OCI-LY7 (cell line): ENCODE data around the gene PDZRN4. TPM values are rescaled to one million over a fixed set of nuclear protein-coding genes. Genes with fewer than 3 reads are reported as not detected.
A peak's percentile ranks its signal among the peaks of the same experiment; 100 is the strongest.

Experiments
- BruUV-seq: library from RNA; stranded (reverse); fragments of 400-500 nt; replicated peaks from 2 replicates; lab custom pipeline; 2021; lab: Mats Ljungman, UMichigan
- CTCF ChIA-PET: fragments of 300-600 bp; sonication (Branson Sonifier 250); formaldehyde crosslinking; loops from one replicate; lab custom pipeline; 2022; ENCODE audit warnings: antibody characterized with exemption; ENCODE audit not compliant: unreplicated experiment; lab: Charles Lee
- POLR2A ChIA-PET: fragments of 300-600 bp; sonication (Branson Sonifier 250); formaldehyde crosslinking; loops from one replicate; lab custom pipeline; 2022; ENCODE audit warnings: antibody characterized with exemption; lab: Charles Lee
- DNase-seq: peaks from one replicate; pipeline ENCODE4 v3.0.0-alpha.2; 2015; ENCODE audit warnings: low spot score
- H2AFZ ChIP-seq: fragments of 200-600 bp; sonication (generic), shearing (Covaris generic); 2 replicates; pipeline ENCODE4 v1.6.1; 2014; ENCODE audit warnings: mild to moderate bottlenecking, antibody characterized with exemption, low read length, moderate library complexity
- H3K27ac ChIP-seq: fragments of 200-600 bp; sonication (generic); 2 replicates; pipeline ENCODE4 v1.5.1; 2014; ENCODE audit warnings: mixed run types, low read depth, mild to moderate bottlenecking, moderate library complexity, low read length, inconsistent platforms; ENCODE audit not compliant: poor library complexity, severe bottlenecking
- H3K36me3 ChIP-seq: fragments of 200-600 bp; sonication (generic); 2 replicates; pipeline ENCODE4 v1.6.1; 2014; ENCODE audit warnings: mild to moderate bottlenecking, antibody characterized with exemption, low read length, moderate library complexity, mixed read lengths; ENCODE audit not compliant: insufficient read depth
- H3K4me1 ChIP-seq: fragments of 200-600 bp; sonication (generic); 2 replicates; pipeline ENCODE4 v1.5.1; 2014; ENCODE audit warnings: mild to moderate bottlenecking, low read length; ENCODE audit not compliant: insufficient read depth, poor library complexity, severe bottlenecking
- H3K4me2 ChIP-seq: fragments of 200-600 bp; sonication (generic); 2 replicates; pipeline ENCODE4 v1.6.1; 2014; ENCODE audit warnings: mild to moderate bottlenecking, low read length
- H3K4me3 ChIP-seq: fragments of 200-600 bp; sonication (generic); 2 replicates; pipeline ENCODE4 v1.5.1; 2014; ENCODE audit warnings: mild to moderate bottlenecking, low read depth, low read length; ENCODE audit not compliant: poor library complexity, severe bottlenecking
- H3K79me2 ChIP-seq: fragments of 200-600 bp; sonication (generic); 2 replicates; pipeline ENCODE4 v1.6.1; 2016; ENCODE audit warnings: low read depth, mild to moderate bottlenecking, low read length, moderate library complexity, mixed read lengths; ENCODE audit not compliant: insufficient read depth
- H3K9me2 ChIP-seq: fragments of 200-600 bp; sonication (generic); 2 replicates; pipeline ENCODE4 v1.6.1; 2016; ENCODE audit warnings: mild to moderate bottlenecking, low read length, mixed read lengths; ENCODE audit not compliant: insufficient read depth
- H3K9me3 ChIP-seq: fragments of 200-600 bp; sonication (generic); 2 replicates; pipeline ENCODE4 v1.6.1; 2014; ENCODE audit warnings: mild to moderate bottlenecking, mixed run types, low read length, mixed read lengths
- H4K20me1 ChIP-seq: fragments of 200-600 bp; sonication (generic); 2 replicates; pipeline ENCODE4 v1.6.1; 2014; ENCODE audit warnings: mild to moderate bottlenecking, antibody characterized with exemption, low read length, moderate library complexity, mixed read lengths; ENCODE audit not compliant: insufficient read depth
- EZH2phosphoT487 ChIP-seq: fragments of 200-600 bp; sonication (generic); IDR thresholded peaks from 2 replicates; pipeline ENCODE4 v1.6.1; 2018; ENCODE audit warnings: low read depth, borderline replicate concordance, mild to moderate bottlenecking, mixed run types, antibody characterized with exemption, low read length, moderate library complexity, mixed read lengths
- intact Hi-C: fragments of 100-400 bp; cut with micrococcal nuclease; formaldehyde crosslinking; loops from one replicate; pipeline ENCODE4 v1.10.0; 2022; ENCODE audit not compliant: unreplicated experiment
- total RNA-seq, 2 experiments: library from RNA; depleted of rRNA in 1 of 2; stranded (reverse); fragments of >200 nt in 1 of 2; shearing (Covaris generic) in 1 of 2; gene quantifications; 2 replicates each; pipeline ENCODE4 v1.2.3, GENCODE V29; 2014 to 2022
- TF ChIP-seq, protein P1 (sequence below): fragments of 200-600 bp; sonication (generic); conservative IDR thresholded peaks from 2 replicates; pipeline ENCODE4 v1.5.1; 2014; ENCODE audit warnings: mild to moderate bottlenecking, antibody characterized with exemption, low read length, moderate library complexity, mixed read lengths

PDZRN4 gene
- total RNA-seq, 2 experiments from 2014 or later: 6.8 to 16.8 TPM

DNA sequence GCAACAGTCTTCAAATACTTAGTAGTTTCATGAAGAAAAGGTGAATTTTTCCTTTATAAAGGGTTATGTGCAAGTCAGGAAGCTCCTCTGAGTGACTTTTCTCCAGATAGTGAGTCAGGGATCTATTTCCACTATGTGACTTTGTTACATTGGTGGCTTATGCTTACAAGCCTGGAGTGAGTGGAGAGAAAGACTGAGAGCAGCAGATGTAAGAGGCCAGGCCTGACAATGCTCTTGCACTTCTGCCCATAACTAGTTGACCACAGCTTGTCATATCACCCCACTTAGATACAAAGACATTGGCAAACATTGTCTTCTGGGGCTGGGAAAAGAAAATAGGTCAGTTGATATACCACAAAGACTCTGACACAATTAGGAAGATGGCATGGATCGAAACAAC lies 236.5 kb downstream of the PDZRN4 start:
- H3K9me2 ChIP-seq: no peaks in the 10 kb centered on the region
- H3K4me1 ChIP-seq: no peaks in the 10 kb centered on the region
- no peak overlapping the region for H3K4me3 ChIP-seq
- H3K9me3 ChIP-seq: no peaks in the 10 kb centered on the region
- no peak overlapping the region for H2AFZ ChIP-seq
- DNase-seq: no peak
- intact Hi-C loops: no loop called here
- no TSS peak for BruUV-seq
- H4K20me1 ChIP-seq: no peaks in the 10 kb centered on the region
- POLR2A ChIA-PET: interaction anchor here (0.6 to 1.9 kb wide), 5 partner anchors 8 to 161 kb away, joined by 3 to 7 read pairs (median 3); no protein-coding TSS in a partner anchor
- H3K27ac ChIP-seq: no peak overlapping the region
- no peak for TF ChIP-seq EZH2phosphoT487
- TF ChIP-seq, protein P1, sequence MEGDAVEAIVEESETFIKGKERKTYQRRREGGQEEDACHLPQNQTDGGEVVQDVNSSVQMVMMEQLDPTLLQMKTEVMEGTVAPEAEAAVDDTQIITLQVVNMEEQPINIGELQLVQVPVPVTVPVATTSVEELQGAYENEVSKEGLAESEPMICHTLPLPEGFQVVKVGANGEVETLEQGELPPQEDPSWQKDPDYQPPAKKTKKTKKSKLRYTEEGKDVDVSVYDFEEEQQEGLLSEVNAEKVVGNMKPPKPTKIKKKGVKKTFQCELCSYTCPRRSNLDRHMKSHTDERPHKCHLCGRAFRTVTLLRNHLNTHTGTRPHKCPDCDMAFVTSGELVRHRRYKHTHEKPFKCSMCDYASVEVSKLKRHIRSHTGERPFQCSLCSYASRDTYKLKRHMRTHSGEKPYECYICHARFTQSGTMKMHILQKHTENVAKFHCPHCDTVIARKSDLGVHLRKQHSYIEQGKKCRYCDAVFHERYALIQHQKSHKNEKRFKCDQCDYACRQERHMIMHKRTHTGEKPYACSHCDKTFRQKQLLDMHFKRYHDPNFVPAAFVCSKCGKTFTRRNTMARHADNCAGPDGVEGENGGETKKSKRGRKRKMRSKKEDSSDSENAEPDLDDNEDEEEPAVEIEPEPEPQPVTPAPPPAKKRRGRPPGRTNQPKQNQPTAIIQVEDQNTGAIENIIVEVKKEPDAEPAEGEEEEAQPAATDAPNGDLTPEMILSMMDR: no peak
- H3K36me3 ChIP-seq: no peaks in the 10 kb centered on the region
- CTCF ChIA-PET: no interaction called here
- no peaks in the 10 kb centered on the region for H3K79me2 ChIP-seq
- no peak overlapping the region for H3K4me2 ChIP-seq

DNA sequence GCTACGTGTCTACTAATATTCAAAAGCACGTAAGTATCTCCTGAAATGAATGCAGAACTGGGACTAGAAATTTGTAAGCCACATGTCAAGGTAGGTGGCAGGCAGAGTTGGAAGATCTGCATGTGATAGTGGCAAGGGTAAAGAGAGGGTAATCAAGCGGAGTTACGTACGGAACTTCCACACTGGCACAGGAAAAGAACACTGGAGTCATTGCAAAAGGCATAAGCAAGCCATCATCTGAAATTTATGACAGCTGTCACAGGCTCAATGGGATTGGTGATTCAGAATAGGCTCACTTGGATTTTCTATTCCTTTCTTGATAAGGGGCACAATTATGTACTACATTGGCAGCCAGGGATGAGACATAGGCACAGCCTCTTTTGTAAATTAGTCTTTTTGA lies 245.3 kb downstream of the PDZRN4 start:
- no peaks in the 10 kb centered on the region for H3K9me2 ChIP-seq
- peaks cover 7% of the 10 kb centered on the region for H3K79me2 ChIP-seq
- no peaks in the 10 kb centered on the region for H3K9me3 ChIP-seq
- no peak for TF ChIP-seq EZH2phosphoT487
- TF ChIP-seq, protein P1: no peak
- H3K27ac ChIP-seq: no peak overlapping the region
- CTCF ChIA-PET: no interaction called here
- peaks cover 39% of the 10 kb centered on the region for H3K4me1 ChIP-seq
- H3K4me2 ChIP-seq: 0 out of 2 replicates have a peak overlapping the region, but pooled peaks have one; percentile 48
- POLR2A ChIA-PET: interaction anchor here (0.6 to 2.1 kb wide), 6 partner anchors 12 to 599 kb away, joined by 3 to 10 read pairs (median 4); no protein-coding TSS in a partner anchor
- intact Hi-C loops: loop anchor here (10.0 kb wide), 2 partner anchors 801 to 1209 kb away; partner anchors contain the start of genes LRRK2 and YAF2
- no peak for DNase-seq
- H4K20me1 ChIP-seq: no peaks in the 10 kb centered on the region
- BruUV-seq: no TSS peak
- H2AFZ ChIP-seq: peak overlapping the region; percentile 66; the same call in 1 of the 2 replicates
- no peak overlapping the region for H3K4me3 ChIP-seq
- no peaks in the 10 kb centered on the region for H3K36me3 ChIP-seq

DNA sequence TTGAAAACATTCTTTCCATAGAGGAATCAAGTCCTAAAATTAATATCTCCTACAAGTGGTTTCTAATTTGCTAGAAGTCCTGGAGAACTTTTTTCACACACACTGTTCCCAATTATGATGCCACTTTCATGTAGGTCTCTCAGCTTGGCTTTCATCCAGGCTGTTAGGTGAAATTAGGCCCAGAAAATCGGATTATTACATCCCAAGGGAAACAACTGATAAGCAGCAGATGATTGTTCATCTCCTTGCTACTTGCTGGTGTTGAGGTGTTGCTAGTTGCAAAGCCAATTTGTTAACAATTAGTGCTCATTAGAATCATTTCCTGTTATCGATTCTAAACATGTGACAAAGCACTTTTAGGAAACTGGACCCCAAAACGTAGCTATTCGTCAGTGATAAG lies 248.0 kb downstream of the PDZRN4 start:
- H3K4me2 ChIP-seq: peak overlapping the region; percentile 2; the same call in 1 of the 2 replicates
- peaks cover 31% of the 10 kb centered on the region for H3K79me2 ChIP-seq
- H3K4me1 ChIP-seq: peaks cover 49% of the 10 kb centered on the region
- H3K36me3 ChIP-seq: no peaks in the 10 kb centered on the region
- no peak for DNase-seq
- intact Hi-C loops: loop anchor here (5.0 to 10.0 kb wide), 5 partner anchors 181 to 1211 kb away; partner anchors contain the start of genes LRRK2 and YAF2
- peak overlapping the region; percentile 60 for H2AFZ ChIP-seq
- no peaks in the 10 kb centered on the region for H4K20me1 ChIP-seq
- ChIA-PET POLR2A (interaction anchor here (0.6 to 5.4 kb wide), 9 partner anchors 10 to 709 kb away, joined by 3 to 26 read pairs (median 4); no protein-coding TSS in a partner anchor), CTCF (no interaction called here)
- no peaks in the 10 kb centered on the region for H3K9me2 ChIP-seq
- H3K4me3 ChIP-seq: no peak overlapping the region
- BruUV-seq: no TSS peak
- no peaks in the 10 kb centered on the region for H3K9me3 ChIP-seq
- no peak overlapping the region for H3K27ac ChIP-seq
- TF ChIP-seq EZH2phosphoT487: no peak
- TF ChIP-seq, protein P1: no peak
